GM12864 (cell line): ENCODE measurements around the gene SLC1A2.
A peak's percentile ranks its signal among the peaks of the same experiment; 100 is the strongest.

Source experiments
- DNase-seq: peaks from one replicate; pipeline ENCODE4 v3.0.0-alpha.2; 2011; ENCODE audit warnings: low read depth
- H3K4me3 ChIP-seq: 2 replicates; pipeline ENCODE4 v1.5.1; 2011; ENCODE audit warnings: mild to moderate bottlenecking, low read depth, low read length, control low read depth
- CTCF ChIP-seq: IDR thresholded peaks from 2 replicates; pipeline ENCODE4 v1.5.1; 2011; ENCODE audit warnings: low read depth, mild to moderate bottlenecking, moderate library complexity, low read length, control low read depth, inconsistent platforms; ENCODE audit errors: missing control alignments

The SLC1A2 gene

GRCh38 chr11:35318977-35319925 lies 100.1 kb downstream of the SLC1A2 start:
- TF ChIP-seq CTCF = no peak
- no peak for DNase-seq
- no peak overlapping the region for H3K4me3 ChIP-seq

GRCh38 chr11:35318309-35318708 lies 101.0 kb downstream of the SLC1A2 start:
- TF ChIP-seq CTCF = no peak
- no peak for DNase-seq
- no peak overlapping the region for H3K4me3 ChIP-seq

- no peak overlapping the region for H3K4me3 ChIP-seq
- no peak for DNase-seq
- no peak for TF ChIP-seq CTCF
Observed at GRCh38 chr11:35317253-35317652, 102.1 kb downstream of the SLC1A2 start.

- H3K4me3 ChIP-seq = no peak overlapping the region
- DNase-seq = no peak
- TF ChIP-seq CTCF = no peak
Observed at GRCh38 chr11:35316161-35316560, 103.2 kb downstream of the SLC1A2 start.

GRCh38 chr11:35313760-35314153 lies 105.6 kb downstream of the SLC1A2 start:
- TF ChIP-seq CTCF = no peak
- no peak overlapping the region for H3K4me3 ChIP-seq
- no peak for DNase-seq

- no peak overlapping the region for H3K4me3 ChIP-seq
- DNase-seq = peak; percentile 90
Observed at GRCh38 chr11:35313066-35313759, 106.1 kb downstream of the SLC1A2 start.

More at GRCh38 chr11:35313066-35313759, 106.1 kb downstream of the SLC1A2 start:
- TF ChIP-seq CTCF = no peak
